ENCODE results near the gene SIX3. TPM values are rescaled to one million over a fixed set of nuclear protein-coding genes. Genes with fewer than 3 reads are reported as not detected.

Gene SIX3
- total and polyA plus RNA-seq, 2 donors (not counting 3 experiments of a cell fraction or from before 2014, with no cell fraction given): not detected

DNA sequence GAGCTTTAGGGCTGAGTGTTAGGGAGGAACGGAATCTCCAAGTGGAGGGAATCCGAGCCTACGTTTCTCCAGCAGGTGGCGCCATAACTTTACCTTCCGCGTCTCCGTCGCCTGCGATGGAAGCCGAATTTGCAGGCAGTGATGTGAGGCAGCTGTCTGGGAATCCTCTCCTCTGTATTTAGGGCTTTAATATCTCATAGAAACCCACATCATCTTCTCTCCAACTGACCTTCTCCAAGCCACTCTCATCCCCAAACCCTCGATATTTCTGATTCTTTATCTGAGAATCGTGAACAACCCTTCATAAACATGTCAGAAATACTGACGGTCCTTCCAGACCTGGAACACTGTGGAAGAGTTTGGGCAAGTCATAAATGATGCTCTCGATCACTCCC, 40.2 kb downstream of the SIX3 start:
- no peak overlapping the region for H3K4me2 ChIP-seq (ENCODE audit: insufficient read depth, low read length)
- DNase-seq (ENCODE audit: low read depth, low spot score) (peak; percentile 70), FAIRE-seq (peak; percentile 94)
- ChIA-PET CTCF (interaction anchor here (0.6 to 8.2 kb wide), 64 partner anchors 10 to 661 kb away, joined by 3 to 315 read pairs (median 4); partner anchors contain the start of genes SIX2 and SRBD1), POLR2A (no interaction called here)
- H3K79me2 ChIP-seq (ENCODE audit: control insufficient read depth, insufficient read depth, low read length): no peaks in the 10 kb centered on the region
- H4K20me1 ChIP-seq (replicated peaks; ENCODE audit: control insufficient read depth, extremely low read depth, insufficient read depth, low read length): no peaks in the 10 kb centered on the region
- TF ChIP-seq MYC (IDR thresholded peaks at IDR 0.05; ENCODE audit: low read depth, low read length): no peak
- TF ChIP-seq, protein P1, sequence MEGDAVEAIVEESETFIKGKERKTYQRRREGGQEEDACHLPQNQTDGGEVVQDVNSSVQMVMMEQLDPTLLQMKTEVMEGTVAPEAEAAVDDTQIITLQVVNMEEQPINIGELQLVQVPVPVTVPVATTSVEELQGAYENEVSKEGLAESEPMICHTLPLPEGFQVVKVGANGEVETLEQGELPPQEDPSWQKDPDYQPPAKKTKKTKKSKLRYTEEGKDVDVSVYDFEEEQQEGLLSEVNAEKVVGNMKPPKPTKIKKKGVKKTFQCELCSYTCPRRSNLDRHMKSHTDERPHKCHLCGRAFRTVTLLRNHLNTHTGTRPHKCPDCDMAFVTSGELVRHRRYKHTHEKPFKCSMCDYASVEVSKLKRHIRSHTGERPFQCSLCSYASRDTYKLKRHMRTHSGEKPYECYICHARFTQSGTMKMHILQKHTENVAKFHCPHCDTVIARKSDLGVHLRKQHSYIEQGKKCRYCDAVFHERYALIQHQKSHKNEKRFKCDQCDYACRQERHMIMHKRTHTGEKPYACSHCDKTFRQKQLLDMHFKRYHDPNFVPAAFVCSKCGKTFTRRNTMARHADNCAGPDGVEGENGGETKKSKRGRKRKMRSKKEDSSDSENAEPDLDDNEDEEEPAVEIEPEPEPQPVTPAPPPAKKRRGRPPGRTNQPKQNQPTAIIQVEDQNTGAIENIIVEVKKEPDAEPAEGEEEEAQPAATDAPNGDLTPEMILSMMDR (IDR thresholded peaks at IDR 0.05; ENCODE audit: extremely low read depth in 1 of 2, insufficient read depth in 1 of 2, low read depth in 1 of 2, low read length in 2 of 2): peak; percentile 70 to 83
- H3K9ac ChIP-seq (replicated peaks; ENCODE audit: extremely low read depth, insufficient read depth, low read length): no peak overlapping the region
- no TSS peak for BruUV-seq (replicated peaks)
- dilution Hi-C loops (cut with MboI; ENCODE audit: extremely low pct_ligation_motif_present, low sequenced_read_pairs): no loop called here
- H2AFZ ChIP-seq (ENCODE audit: low read depth, low read length): no peak overlapping the region
- intact Hi-C loops (cut with micrococcal nuclease): loop anchor here (1.0 to 5.0 kb wide), 6 partner anchors 33 to 955 kb away; no protein-coding TSS in a partner anchor
- no peak overlapping the region for H3K27ac ChIP-seq (ENCODE audit: insufficient read depth, low read depth, low read length)
- no peaks in the 10 kb centered on the region for H3K4me1 ChIP-seq (ENCODE audit: control insufficient read depth, extremely low read depth, insufficient read depth, low read length)
- H3K27me3 ChIP-seq (ENCODE audit: control insufficient read depth in 2 of 2, insufficient read depth in 2 of 2, low read length in 2 of 2): peaks cover 8 to 9% of the 10 kb centered on the region in 2 experiments
- H3K4me3 ChIP-seq (replicated peaks in 1 of 3; ENCODE audit: insufficient read depth in 1 of 3, low read depth in 1 of 3, low read length in 3 of 3): no peak overlapping the region
- no peaks in the 10 kb centered on the region for H3K36me3 ChIP-seq (ENCODE audit: control insufficient read depth in 2 of 2, extremely low read depth in 1 of 2, insufficient read depth in 2 of 2, low read length in 2 of 2)
- no peaks in the 10 kb centered on the region for H3K9me3 ChIP-seq (replicated peaks; ENCODE audit: control insufficient read depth, insufficient read depth, low read length)
- H3K9me1 ChIP-seq (replicated peaks; ENCODE audit: control insufficient read depth, extremely low read depth, insufficient read depth, low read length): no peaks in the 10 kb centered on the region

DNA sequence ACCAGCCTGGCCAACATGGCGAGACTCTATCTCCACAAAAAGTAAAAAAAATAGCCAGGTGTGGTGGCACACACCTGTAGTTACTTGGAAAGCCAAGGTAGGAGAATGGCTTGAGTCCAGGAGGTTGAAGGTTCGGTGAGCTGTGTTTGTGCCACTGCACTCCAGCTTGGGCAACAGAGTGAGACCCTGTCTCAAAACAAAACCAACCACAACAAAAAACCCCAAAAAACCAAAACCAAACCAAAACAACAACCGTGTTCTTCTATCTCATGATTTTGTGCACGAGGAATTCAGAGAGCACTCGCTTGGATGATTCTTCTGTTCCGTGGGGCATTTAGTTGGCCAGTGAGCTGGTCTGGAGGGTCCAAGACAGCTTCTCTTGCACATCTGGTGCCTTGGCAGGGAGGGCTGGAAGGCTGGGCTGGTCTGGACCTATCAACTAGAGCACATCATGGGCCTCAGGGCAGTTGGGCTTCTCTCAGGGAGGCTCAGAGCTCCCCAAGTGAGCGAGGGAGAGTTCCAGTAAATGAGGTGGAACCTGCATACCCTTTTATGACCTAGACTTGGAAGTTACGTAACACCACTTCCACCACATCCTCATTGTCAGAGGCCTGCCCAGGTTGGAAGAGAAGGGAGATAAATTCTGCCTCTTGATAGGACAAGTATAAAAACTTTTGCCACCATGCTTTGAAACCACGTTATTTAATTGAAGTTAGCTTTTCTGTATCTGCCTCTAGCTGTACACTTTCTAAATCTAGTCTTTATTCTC, 42.5 kb downstream of the SIX3 start:
- FAIRE-seq (no peak), DNase-seq (ENCODE audit: low read depth, low spot score) (no peak)
- H3K4me3 ChIP-seq (replicated peaks in 1 of 3; ENCODE audit: insufficient read depth in 1 of 3, low read depth in 1 of 3, low read length in 3 of 3): no peak overlapping the region
- CTCF ChIA-PET: interaction anchor here (1.0 to 8.2 kb wide), 6 partner anchors 9 to 511 kb away, joined by 3 to 315 read pairs (median 5); no protein-coding TSS in a partner anchor
- TF ChIP-seq, protein P2, sequence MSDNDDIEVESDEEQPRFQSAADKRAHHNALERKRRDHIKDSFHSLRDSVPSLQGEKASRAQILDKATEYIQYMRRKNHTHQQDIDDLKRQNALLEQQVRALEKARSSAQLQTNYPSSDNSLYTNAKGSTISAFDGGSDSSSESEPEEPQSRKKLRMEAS (IDR thresholded peaks at IDR 0.05; ENCODE audit: insufficient read depth, insufficient read length): no peak
- TF ChIP-seq POLR2AphosphoS5 (IDR thresholded peaks at IDR 0.05; ENCODE audit: insufficient read depth, low read depth, low read length) (no peak), POLR2A (IDR thresholded peaks at IDR 0.05; ENCODE audit: low read depth, low read length) (no peak), MYC (IDR thresholded peaks at IDR 0.05; ENCODE audit: low read depth, low read length) (no peak), JUN (IDR thresholded peaks at IDR 0.05; ENCODE audit: borderline replicate concordance, insufficient read depth, insufficient read length, low read depth) (no peak), GATA2 (IDR thresholded peaks at IDR 0.05; ENCODE audit: insufficient read depth, insufficient read length, low read depth, low read length) (no peak), EZH2 (IDR thresholded peaks at IDR 0.05; ENCODE audit: borderline replicate concordance, low read depth, low read length, severe bottlenecking) (no peak), FOS (IDR thresholded peaks at IDR 0.05; ENCODE audit: borderline replicate concordance, insufficient read depth, low read length) (no peak)
- TF ChIP-seq, protein P1 (IDR thresholded peaks at IDR 0.05; ENCODE audit: extremely low read depth in 1 of 2, insufficient read depth in 1 of 2, low read depth in 1 of 2, low read length in 2 of 2): no peak
- intact Hi-C loops (cut with micrococcal nuclease): loop anchor here (5.0 kb wide), 1 partner anchor 368 kb away; no protein-coding TSS in a partner anchor
- no peaks in the 10 kb centered on the region for H3K79me2 ChIP-seq (ENCODE audit: control insufficient read depth, insufficient read depth, low read length)
- H3K4me1 ChIP-seq (ENCODE audit: control insufficient read depth, extremely low read depth, insufficient read depth, low read length): no peaks in the 10 kb centered on the region
- H3K36me3 ChIP-seq (ENCODE audit: control insufficient read depth in 2 of 2, extremely low read depth in 1 of 2, insufficient read depth in 2 of 2, low read length in 2 of 2): no peaks in the 10 kb centered on the region
- H4K20me1 ChIP-seq (replicated peaks; ENCODE audit: control insufficient read depth, extremely low read depth, insufficient read depth, low read length): no peaks in the 10 kb centered on the region
- no peaks in the 10 kb centered on the region for H3K9me1 ChIP-seq (replicated peaks; ENCODE audit: control insufficient read depth, extremely low read depth, insufficient read depth, low read length)
- POLR2A ChIA-PET: no interaction called here
- no TSS peak for BruUV-seq (replicated peaks)
- H3K9me3 ChIP-seq (replicated peaks; ENCODE audit: control insufficient read depth, insufficient read depth, low read length): no peaks in the 10 kb centered on the region
- no peak overlapping the region for H2AFZ ChIP-seq (ENCODE audit: low read depth, low read length)
- H3K4me2 ChIP-seq (ENCODE audit: insufficient read depth, low read length): no peak overlapping the region
- dilution Hi-C loops (cut with MboI; ENCODE audit: extremely low pct_ligation_motif_present, low sequenced_read_pairs): no loop called here
- no peak overlapping the region for H3K27ac ChIP-seq (ENCODE audit: insufficient read depth, low read depth, low read length)
- H3K27me3 ChIP-seq (ENCODE audit: control insufficient read depth in 2 of 2, insufficient read depth in 2 of 2, low read length in 2 of 2): peaks cover 3 to 7% of the 10 kb centered on the region in 2 experiments
- H3K9ac ChIP-seq (replicated peaks; ENCODE audit: extremely low read depth, insufficient read depth, low read length): no peak overlapping the region
